K562 (cell line): ENCODE measurements around the gene ARHGAP24. TPM values are rescaled to one million over a fixed set of nuclear protein-coding genes. Genes with fewer than 3 reads are reported as not detected.
A peak's percentile ranks its signal among the peaks of the same experiment; 100 is the strongest.

Experiments
- BCL6 ChIP-seq: fragments of 250-450 bp; sonication (Bioruptor Pico); IDR thresholded peaks from 2 replicates; pipeline ENCODE4 v1.4.0; 2020
- CBFA2T2 ChIP-seq: fragments of 450-650 bp; conservative IDR thresholded peaks from 2 replicates; pipeline ENCODE4 v1.6.1; 2017; ENCODE audit warnings: mild to moderate bottlenecking
- DPF2 ChIP-seq: fragments of 450-650 bp; IDR thresholded peaks from 2 replicates; pipeline ENCODE4 v1.6.1; 2016
- ELK3 ChIP-seq: fragments of 450-650 bp; formaldehyde crosslinking; IDR thresholded peaks from 2 replicates; pipeline ENCODE4 v1.4.0; 2020; ENCODE audit warnings: mild to moderate bottlenecking
- GABPA ChIP-seq: fragments of 200-800 bp; sonication (Bioruptor generic); conservative IDR thresholded peaks from 2 replicates; pipeline ENCODE4 v1.6.1; 2016; ENCODE audit warnings: low read depth, missing genetic modification characterization, missing compliant biosample characterization
- HDAC2 ChIP-seq: fragments of 450-650 bp; IDR thresholded peaks from 2 replicates; pipeline ENCODE4 v1.6.1; 2016; ENCODE audit warnings: mild to moderate bottlenecking
- KLF10 ChIP-seq: fragments of 250-450 bp; sonication (Bioruptor Pico); IDR thresholded peaks from 2 replicates; pipeline ENCODE4 v1.6.1; 2021; ENCODE audit warnings: matching md5 sums
- PML ChIP-seq: IDR thresholded peaks from 2 replicates; pipeline ENCODE4 v1.6.1; 2012; ENCODE audit warnings: low read length, inconsistent platforms
- RBM22 ChIP-seq: fragments of 200-400 bp; formaldehyde crosslinking; IDR thresholded peaks from 2 replicates; pipeline ENCODE4 v1.6.1; 2018; ENCODE audit warnings: low read length, low read depth; ENCODE audit not compliant: poor library complexity, severe bottlenecking
- SIX5 ChIP-seq, 2 experiments: IDR thresholded peaks; 2 replicates each; pipeline ENCODE4 v1.6.1; 2011; ENCODE audit warnings: low read length in 2 of 2, borderline replicate concordance in 1 of 2, low read depth in 1 of 2, mild to moderate bottlenecking in 1 of 2, moderate library complexity in 1 of 2; ENCODE audit not compliant: insufficient read depth in 1 of 2
- SRSF7 ChIP-seq: fragments of 200-400 bp; formaldehyde crosslinking; optimal IDR thresholded peaks from 2 replicates; pipeline ENCODE3; 2017; ENCODE audit warnings: mild to moderate bottlenecking, low read depth, low read length
- USF1 ChIP-seq: sonication (generic); formaldehyde crosslinking; IDR thresholded peaks from 2 replicates; pipeline ENCODE4 v1.9.0; 2022; ENCODE audit warnings: mild to moderate bottlenecking, missing genetic modification reagents
- USF2 ChIP-seq: sonication (generic); formaldehyde crosslinking; IDR thresholded peaks from 2 replicates; pipeline ENCODE4 v1.5.0; 2020; ENCODE audit warnings: missing genetic modification reagents
- ZNF384 ChIP-seq: IDR thresholded peaks from 2 replicates; pipeline ENCODE4 v1.6.1; 2012; ENCODE audit warnings: low read depth, low read length, improper control_type of control experiment
- ZNF586 ChIP-seq: fragments of 450-650 bp; formaldehyde crosslinking; conservative IDR thresholded peaks from 2 replicates; pipeline ENCODE4 v1.4.0; 2020; ENCODE audit warnings: mild to moderate bottlenecking, moderate library complexity
- ZNF644 ChIP-seq: fragments of 200-800 bp; sonication (Bioruptor generic); IDR thresholded peaks from 2 replicates; pipeline ENCODE4 v1.6.1; 2016; ENCODE audit warnings: low read depth, missing genetic modification characterization, missing compliant biosample characterization
- polyA plus RNA-seq, 8 experiments: library from polyadenylated mRNA; depleted of rRNA in 4 of 8; stranded (reverse) in 5 of 8; unstranded in 3 of 8; fragments of >200 nt; fragmentation: Nextera tagmentation in 2 of 8; fragmentation: Illumina TruSeq in 1 of 8; extraction: Ambion mirVana in 2 of 8; extraction: Trizol in 1 of 8; gene quantifications; 2 replicates each; pipeline versions ENCODE4 v1.2.1 to v1.2.3, GENCODE V29; 2011 to 2014; ENCODE audit warnings: inconsistent platforms in 1 of 8, missing spikeins in 1 of 8
- total RNA-seq, 7 experiments: library from RNA; depleted of rRNA in 6 of 7; stranded (reverse); fragments of >200 nt in 6 of 7; fragmentation: Illumina TruSeq in 2 of 7; extraction: Trizol in 2 of 7; gene quantifications; 2 replicates each; pipeline versions ENCODE4 v1.2.1 to v1.2.3, GENCODE V29; 2011 to 2021; ENCODE audit warnings: low replicate concordance in 1 of 7
- TF ChIP-seq, protein P1 (sequence below): fragments of 450-650 bp; IDR thresholded peaks from 2 replicates; pipeline ENCODE4 v1.6.1; 2016; ENCODE audit warnings: mild to moderate bottlenecking
- TF ChIP-seq, protein P2 (sequence below): sonication (generic); formaldehyde crosslinking; IDR thresholded peaks from 2 replicates; pipeline ENCODE4 v1.8.0; 2022; ENCODE audit warnings: mild to moderate bottlenecking, missing genetic modification reagents

Gene ARHGAP24
- total and polyA plus RNA-seq, 9 of the 15 experiments (the other 6 are each of a cell fraction or from before 2014, with no cell fraction given), result 8.0 to 22.6 (median 14.0) TPM

DNA sequence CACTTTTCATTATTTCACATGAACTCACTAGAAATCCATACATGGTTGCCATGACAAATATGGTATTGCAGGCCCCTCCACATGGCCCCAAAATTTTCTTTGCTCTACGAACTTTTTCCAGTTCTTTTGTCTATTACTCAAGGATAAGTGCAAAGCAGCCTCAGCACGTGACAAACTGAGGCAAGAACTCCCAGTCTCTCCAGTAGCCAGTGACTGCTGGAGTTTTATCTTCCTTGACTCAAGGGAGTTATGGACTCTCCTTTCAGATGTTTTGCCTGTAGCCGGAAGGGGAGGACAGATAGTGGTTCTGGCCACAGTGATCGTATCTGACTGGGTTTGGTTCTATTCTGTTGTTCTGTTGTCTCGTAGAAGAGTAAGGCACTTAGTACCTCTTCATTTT, 105.5 kb downstream of the ARHGAP24 start (continued):
- TF ChIP-seq BCL6 (CRISPR knock-in tag) (peak; percentile 22; the same call in 1 of the 2 replicates), GABPA (tag) (peak; percentile 54), USF1 (CRISPR knock-in tag) (peak; percentile 42), ELK3 (CRISPR knock-in tag) (no peak), USF2 (peak; percentile 79), DPF2 (peak; percentile 87; the same call in 1 of the 2 replicates), RBM22 (no peak), ZNF644 (0 out of 2 replicates have a peak, but pooled peaks have one; percentile 32), SRSF7 (no peak), PML (0 out of 2 replicates have a peak, but pooled peaks have one; percentile 13), HDAC2 (peak; percentile 26; the same call in 1 of the 2 replicates), CBFA2T2 (peak; percentile 48), KLF10 (CRISPR knock-in tag) (no peak), ZNF586 (no peak), SIX5 (IDR thresholded peaks at IDR 0.05; ENCODE audit: borderline replicate concordance in 1 of 2, insufficient read depth in 1 of 2, low read depth in 1 of 2, low read length in 2 of 2) (no peak), ZNF384 (no peak)
- TF ChIP-seq, protein P1, sequence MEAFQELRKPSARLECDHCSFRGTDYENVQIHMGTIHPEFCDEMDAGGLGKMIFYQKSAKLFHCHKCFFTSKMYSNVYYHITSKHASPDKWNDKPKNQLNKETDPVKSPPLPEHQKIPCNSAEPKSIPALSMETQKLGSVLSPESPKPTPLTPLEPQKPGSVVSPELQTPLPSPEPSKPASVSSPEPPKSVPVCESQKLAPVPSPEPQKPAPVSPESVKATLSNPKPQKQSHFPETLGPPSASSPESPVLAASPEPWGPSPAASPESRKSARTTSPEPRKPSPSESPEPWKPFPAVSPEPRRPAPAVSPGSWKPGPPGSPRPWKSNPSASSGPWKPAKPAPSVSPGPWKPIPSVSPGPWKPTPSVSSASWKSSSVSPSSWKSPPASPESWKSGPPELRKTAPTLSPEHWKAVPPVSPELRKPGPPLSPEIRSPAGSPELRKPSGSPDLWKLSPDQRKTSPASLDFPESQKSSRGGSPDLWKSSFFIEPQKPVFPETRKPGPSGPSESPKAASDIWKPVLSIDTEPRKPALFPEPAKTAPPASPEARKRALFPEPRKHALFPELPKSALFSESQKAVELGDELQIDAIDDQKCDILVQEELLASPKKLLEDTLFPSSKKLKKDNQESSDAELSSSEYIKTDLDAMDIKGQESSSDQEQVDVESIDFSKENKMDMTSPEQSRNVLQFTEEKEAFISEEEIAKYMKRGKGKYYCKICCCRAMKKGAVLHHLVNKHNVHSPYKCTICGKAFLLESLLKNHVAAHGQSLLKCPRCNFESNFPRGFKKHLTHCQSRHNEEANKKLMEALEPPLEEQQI, result peak; percentile 51; the same call in 1 of the 2 replicates
- TF ChIP-seq, protein P2, sequence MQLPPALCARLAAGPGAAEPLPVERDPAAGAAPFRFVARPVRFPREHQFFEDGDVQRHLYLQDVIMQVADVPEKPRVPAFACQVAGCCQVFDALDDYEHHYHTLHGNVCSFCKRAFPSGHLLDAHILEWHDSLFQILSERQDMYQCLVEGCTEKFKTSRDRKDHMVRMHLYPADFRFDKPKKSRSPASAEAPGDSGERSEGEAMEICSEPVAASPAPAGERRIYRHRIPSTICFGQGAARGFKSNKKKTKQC (CRISPR knock-in tag), result no peak
